Left lung (tissue), 10 donors: ENCODE measurements around the gene FBXL16. TPM values are rescaled to one million over a fixed set of nuclear protein-coding genes. Genes with fewer than 3 reads are reported as not detected.

Experiments used
- ATAC-seq: fragments of 200-7000 bp; cut with Tn5 transposase; one replicate; pipeline ENCODE4 v1.9.1; 2020; ENCODE audit warnings: moderate library complexity
- DNase-seq, 4 donors: peaks; one replicate each; pipeline ENCODE4 v3.0.0-alpha.2; 2013 to 2020
- H3K27ac ChIP-seq, 2 donors: fragments of 200-600 bp; sonication (generic) in 1 of 2; one replicate each; pipeline versions ENCODE4 v1.5.0 to v1.8.0; 2020 to 2021
- H3K27me3 ChIP-seq, 2 donors: fragments of 200-600 bp; sonication (generic) in 1 of 2; one replicate each; pipeline versions ENCODE4 v1.5.0 to v1.8.0; 2020 to 2021
- H3K36me3 ChIP-seq, 2 donors: fragments of 200-600 bp; sonication (generic) in 1 of 2; one replicate each; pipeline versions ENCODE4 v1.5.0 to v1.8.0; 2020 to 2021
- H3K4me1 ChIP-seq, 2 donors: fragments of 200-600 bp; one replicate each; pipeline ENCODE4 v1.8.0; 2021
- H3K4me3 ChIP-seq, 2 donors: fragments of 200-600 bp; sonication (generic) in 1 of 2; one replicate each; pipeline versions ENCODE4 v1.5.0 to v1.8.0; 2020 to 2021; ENCODE audit warnings: mild to moderate bottlenecking in 1 of 2
- H3K9me3 ChIP-seq, 2 donors: fragments of 200-600 bp; sonication (generic) in 1 of 2; one replicate each; pipeline versions ENCODE4 v1.5.0 to v1.8.0; 2020 to 2021
- CTCF ChIP-seq, 2 donors: fragments of 200-600 bp; sonication (generic) in 1 of 2; IDR thresholded peaks; one replicate each; pipeline versions ENCODE4 v1.5.0 to v1.8.0; 2021; ENCODE audit warnings: antibody characterized with exemption in 2 of 2
- intact Hi-C, 2 donors: fragments of 100-400 bp; cut with DNase I; formaldehyde crosslinking; loops; one replicate each; pipeline versions ENCODE4 v1.11.2 to v1.14.2; 2022
- polyA plus RNA-seq, 6 donors: library from polyadenylated mRNA; unstranded; fragments of 120-200 nt; gene quantifications; one replicate each; pipeline ENCODE4 v1.2.1, GENCODE V29; 2013; ENCODE audit not compliant: insufficient read length in 6 of 6
- total RNA-seq, 2 donors: library from RNA; stranded (reverse); fragmentation: NEBNext Ultra II Directional; extraction: Animal tissue kit (Norgen Biotek cat#: 25700); gene quantifications; one replicate each; pipeline ENCODE4 v1.2.1, GENCODE V29; 2021
- donor health status: DM: no; HTN: yes; CAD: no.
- donor health status: DM: no; HTN: no; CAD: no.

Gene FBXL16
- total and polyA plus RNA-seq, 8 donors = 0.48 to 5.7 (median 0.72) TPM

DNA sequence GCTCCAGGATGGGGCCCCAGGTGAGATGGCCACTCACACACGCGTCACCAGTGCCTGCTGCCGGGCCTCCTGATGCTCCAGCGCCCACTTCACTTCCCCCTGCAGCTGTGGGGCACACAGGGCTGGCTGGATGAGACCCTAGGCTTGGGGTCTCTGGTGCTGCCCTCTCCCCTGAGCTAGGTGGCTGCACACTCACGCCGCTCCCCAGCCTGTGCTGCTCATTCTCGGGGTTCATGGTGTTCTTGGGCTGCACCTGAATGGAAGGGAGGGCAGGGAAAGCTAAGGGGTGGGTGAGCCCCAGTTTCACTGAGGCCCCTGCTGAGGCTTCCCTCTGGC is 19.4 kb upstream of the FBXL16 start:
- ATAC-seq = no peak
- Histone ChIP-seq H3K27me3 (peaks cover 0 to 51% of the 10 kb centered on the region in 2 donors), H3K27ac (no peak overlapping the region), H3K9me3 (no peaks in the 10 kb centered on the region), H3K36me3 (peaks cover 0 to 7% of the 10 kb centered on the region in 2 donors), H3K4me1 (peaks cover 16 to 48% of the 10 kb centered on the region in 2 donors), H3K4me3 (no peak overlapping the region)
- DNase-seq = no peak
- intact Hi-C loops = no loop called here
- no peak for TF ChIP-seq CTCF (IDR thresholded peaks at IDR 0.05)

DNA sequence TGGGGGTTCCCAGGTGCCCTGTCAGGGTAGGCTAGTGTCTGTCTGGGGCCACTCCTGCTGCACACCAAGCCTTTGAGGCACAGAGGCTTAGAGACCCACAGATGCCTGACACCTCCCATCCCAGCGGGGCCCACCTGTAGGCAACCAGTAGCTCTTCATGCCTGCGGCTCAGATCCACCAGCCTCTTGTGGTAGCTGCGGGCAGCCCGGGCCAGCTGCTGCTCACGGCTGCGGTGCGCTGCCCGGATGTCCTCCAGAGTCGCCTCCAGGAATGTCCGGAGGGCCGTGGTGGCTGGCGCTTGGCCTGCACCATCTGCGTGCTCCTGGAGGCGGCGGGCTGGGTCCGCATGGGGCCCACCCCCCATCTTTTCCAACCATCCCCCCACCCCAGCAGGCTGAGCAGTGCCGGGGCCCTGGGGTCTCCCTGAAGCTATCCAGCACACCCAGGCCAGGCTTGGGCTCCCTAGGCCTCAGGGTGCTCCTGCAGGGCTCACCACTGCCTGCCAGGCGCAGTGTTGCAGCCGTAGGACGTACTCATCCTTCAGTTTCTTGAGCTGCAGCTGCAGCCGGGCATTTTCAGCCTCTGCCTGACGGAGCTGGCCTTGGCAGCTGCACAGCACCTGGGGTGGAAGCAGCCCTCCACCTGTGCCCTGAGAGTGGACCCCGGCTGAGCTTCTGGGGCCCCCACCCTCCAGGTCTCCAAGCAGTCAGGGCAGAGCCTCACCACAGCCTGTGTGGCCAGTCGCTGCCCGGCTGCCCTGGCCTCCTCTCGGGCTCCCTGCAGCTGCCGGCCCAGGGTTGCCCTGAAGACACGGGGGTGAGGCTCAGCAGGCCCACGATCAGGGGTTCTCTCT is 18.8 kb upstream of the FBXL16 start:
- no peak overlapping the region for H3K27ac ChIP-seq
- intact Hi-C loops = no loop called here
- no peak for DNase-seq
- H3K9me3 ChIP-seq = no peaks in the 10 kb centered on the region
- TF ChIP-seq CTCF (IDR thresholded peaks at IDR 0.05) = no peak
- H3K27me3 ChIP-seq = peaks cover 0 to 53% of the 10 kb centered on the region in 2 donors
- no peak for ATAC-seq
- no peak overlapping the region for H3K4me3 ChIP-seq
- peaks cover 0 to 4% of the 10 kb centered on the region in 2 donors for H3K36me3 ChIP-seq
- H3K4me1 ChIP-seq = peaks cover 18 to 53% of the 10 kb centered on the region in 2 donors

GRCh38 chr16:723695-724094 is 18.1 kb upstream of the FBXL16 start:
- Histone ChIP-seq H3K4me3 (no peak overlapping the region), H3K9me3 (no peaks in the 10 kb centered on the region), H3K4me1 (peaks cover 18 to 55% of the 10 kb centered on the region in 2 donors), H3K36me3 (peaks cover 0 to 4% of the 10 kb centered on the region in 2 donors), H3K27me3 (peaks cover 0 to 45% of the 10 kb centered on the region in 2 donors), H3K27ac (no peak overlapping the region)
- intact Hi-C loops = no loop called here
- DNase-seq (no peak), ATAC-seq (no peak)
- TF ChIP-seq CTCF (IDR thresholded peaks at IDR 0.05) = no peak

- peaks cover 0 to 42% of the 10 kb centered on the region in 2 donors for H3K27me3 ChIP-seq
- no peak for ATAC-seq
- H3K4me3 ChIP-seq = no peak overlapping the region
- TF ChIP-seq CTCF (IDR thresholded peaks at IDR 0.05) = no peak
- DNase-seq = no peak
- H3K4me1 ChIP-seq = peaks cover 18 to 48% of the 10 kb centered on the region in 2 donors
- H3K36me3 ChIP-seq = peaks cover 0 to 4% of the 10 kb centered on the region in 2 donors
- intact Hi-C loops = no loop called here
- H3K9me3 ChIP-seq = no peaks in the 10 kb centered on the region
- H3K27ac ChIP-seq = no peak overlapping the region
These were observed 17.4 kb upstream of the FBXL16 start for GRCh38 chr16:722835-723633.
